ENCODE data around the gene MAP4K4. TPM values are rescaled to one million over a fixed set of nuclear protein-coding genes. Genes with fewer than 3 reads are reported as not detected.

MAP4K4 gene
- total and polyA plus RNA-seq, 2 of the 4 experiments (the other 2 are of a cell fraction): 89.4 to 124 TPM

DNA sequence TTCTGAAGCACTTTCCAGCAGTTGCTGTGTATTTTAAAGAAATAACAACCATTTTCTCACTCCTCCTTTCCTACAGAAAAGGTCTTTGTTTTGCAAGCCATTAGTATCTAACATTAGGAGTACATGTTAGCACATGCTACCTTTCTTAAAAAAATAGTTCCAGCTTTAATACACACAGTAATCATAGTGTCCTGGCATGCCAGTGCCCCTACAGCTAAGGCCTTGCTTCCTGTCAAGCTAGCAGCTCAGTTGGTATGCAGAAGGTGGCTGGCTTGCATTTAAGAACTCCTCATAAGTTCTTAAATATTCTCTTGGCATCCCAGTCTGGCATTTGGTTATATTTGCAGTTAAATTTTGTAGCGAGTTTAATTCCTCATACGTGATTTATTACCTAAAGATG is 152.9 kb downstream of the MAP4K4 start:
- DNase-seq (no peak), ATAC-seq (ENCODE audit: low read depth) (no peak)
- Histone ChIP-seq H3K4ac (ENCODE audit: low read depth, low read length) (no peak overlapping the region), H3K9me1 (ENCODE audit: insufficient read depth, low read length) (peaks cover 16% of the 10 kb centered on the region), H3K9ac (ENCODE audit: low read depth, low read length) (no peak overlapping the region), H3K4me3 (ENCODE audit: insufficient read depth, low read depth, low read length) (no peak overlapping the region), H3K9me3 (ENCODE audit: control insufficient read depth, insufficient read depth, low read length) (no peaks in the 10 kb centered on the region), H2BK120ac (ENCODE audit: low read depth, low read length) (no peak overlapping the region), H4K5ac (ENCODE audit: low read depth, low read length) (no peak overlapping the region), H2BK5ac (ENCODE audit: low read depth, low read length, poor library complexity, severe bottlenecking) (no peak overlapping the region), H3K18ac (ENCODE audit: low read depth, low read length) (no peak overlapping the region), H4K20me1 (ENCODE audit: insufficient read depth, low read length) (peaks cover 20% of the 10 kb centered on the region; the same call in 1 of the 2 replicates), H3K56ac (ENCODE audit: extremely low read depth, insufficient read depth, low read length) (no peak overlapping the region), H3K79me1 (ENCODE audit: low read depth in 1 of 2, low read length in 2 of 2) (peaks cover 43 to 72% of the 10 kb centered on the region in 2 experiments), H3K4me1 (ENCODE audit: control insufficient read depth, insufficient read depth, low read length) (peaks cover 9% of the 10 kb centered on the region), H2AFZ (replicated peaks; ENCODE audit: low read length, poor library complexity) (no peak overlapping the region), H3K23ac (ENCODE audit: low read depth, low read length) (no peak overlapping the region), H3K36me3 (ENCODE audit: control insufficient read depth, insufficient read depth, low read length) (peaks cover 13% of the 10 kb centered on the region), H2BK20ac (ENCODE audit: low read depth, low read length) (no peak overlapping the region), H4K91ac (ENCODE audit: insufficient read depth, low read depth, low read length) (no peak overlapping the region), H3K14ac (replicated peaks; ENCODE audit: low read depth, low read length) (no peak overlapping the region), H3K4me2 (ENCODE audit: low read depth, low read length) (no peak overlapping the region), H3K27ac (ENCODE audit: insufficient read depth, low read length) (no peak overlapping the region), H2BK15ac (ENCODE audit: low read depth, low read length) (no peak overlapping the region), H3K27me3 (ENCODE audit: control insufficient read depth, insufficient read depth, low read length) (no peaks in the 10 kb centered on the region), H2AK5ac (ENCODE audit: low read depth, low read length) (no peak overlapping the region), H2AK9ac (replicated peaks; ENCODE audit: low read depth, low read length, poor library complexity) (no peak overlapping the region), H4K8ac (ENCODE audit: low read depth in 2 of 2, low read length in 2 of 2) (no peak overlapping the region)
- BruUV-seq (replicated peaks): no TSS peak
- ChIA-PET CTCF (interaction anchor here (1.0 kb wide), 1 partner anchor 432 kb away, joined by 3 read pairs; no protein-coding TSS in a partner anchor), POLR2A (ENCODE audit: unreplicated experiment) (no interaction called here)
- in situ Hi-C loops (cut with MboI; ENCODE audit: low sequenced_read_pairs) (no loop called here), intact Hi-C loops (cut with micrococcal nuclease) (no loop called here), dilution Hi-C loops (cut with HindIII; ENCODE audit: low sequenced_read_pairs, unreplicated experiment) (no loop called here)
- TF ChIP-seq SMC3 (IDR thresholded peaks at IDR 0.05; ENCODE audit: low read depth, low read length) (no peak), RAD21 (IDR thresholded peaks at IDR 0.05; ENCODE audit: low read length) (no peak), FOS (IDR thresholded peaks at IDR 0.05; ENCODE audit: low read depth, low read length) (no peak), MXI1 (IDR thresholded peaks at IDR 0.05; ENCODE audit: borderline replicate concordance, low read depth, low read length) (no peak)
- TF ChIP-seq, protein P1, sequence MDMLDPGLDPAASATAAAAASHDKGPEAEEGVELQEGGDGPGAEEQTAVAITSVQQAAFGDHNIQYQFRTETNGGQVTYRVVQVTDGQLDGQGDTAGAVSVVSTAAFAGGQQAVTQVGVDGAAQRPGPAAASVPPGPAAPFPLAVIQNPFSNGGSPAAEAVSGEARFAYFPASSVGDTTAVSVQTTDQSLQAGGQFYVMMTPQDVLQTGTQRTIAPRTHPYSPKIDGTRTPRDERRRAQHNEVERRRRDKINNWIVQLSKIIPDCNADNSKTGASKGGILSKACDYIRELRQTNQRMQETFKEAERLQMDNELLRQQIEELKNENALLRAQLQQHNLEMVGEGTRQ (IDR thresholded peaks at IDR 0.05; ENCODE audit: low read depth, low read length): no peak
- no CpG with 5 or more reads among the region's 2 CpGs for WGBS, 2 experiments (ENCODE audit: extremely low coverage in 2 of 2, insufficient read length in 1 of 2)
